GM10266 (cell line): ENCODE measurements around the gene PKNOX1.
"Not testable (repeated sequence)": the region's sequence is repeated elsewhere in the genome, so short reads cannot be mapped to it uniquely, and the experiment has no call there.

Experiments used
- DNase-seq: peaks from one replicate; pipeline ENCODE4 v3.0.0; 2012; ENCODE audit errors: extremely low spot score
- TF ChIP-seq, protein P1 (sequence below): IDR thresholded peaks from 2 replicates; pipeline ENCODE4 v1.5.1; 2012; ENCODE audit warnings: mild to moderate bottlenecking, low read depth; ENCODE audit not compliant: control insufficient read depth, insufficient read depth; ENCODE audit errors: missing control alignments

Gene PKNOX1

DNA sequence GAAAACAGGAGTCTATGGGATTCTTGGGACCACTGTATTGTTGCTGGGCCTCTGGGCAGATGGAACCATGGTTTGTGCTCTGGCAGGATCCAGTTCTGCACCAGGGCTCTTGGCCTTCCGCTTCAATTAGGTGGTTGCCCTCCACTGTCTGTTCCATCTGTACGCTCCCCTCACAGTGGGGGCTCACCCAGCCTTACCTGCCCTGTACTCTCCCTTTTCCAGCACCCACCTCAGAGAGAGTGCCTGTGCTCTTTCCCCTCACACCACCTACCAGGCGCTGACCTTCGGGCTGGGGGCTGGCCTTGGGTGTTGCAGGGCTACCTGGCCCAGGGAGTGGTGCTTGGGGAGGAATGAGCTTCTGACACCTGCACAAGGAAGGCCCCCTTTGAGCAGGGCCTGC is 7.5 kb downstream of the PKNOX1 start:
- TF ChIP-seq, protein P1, sequence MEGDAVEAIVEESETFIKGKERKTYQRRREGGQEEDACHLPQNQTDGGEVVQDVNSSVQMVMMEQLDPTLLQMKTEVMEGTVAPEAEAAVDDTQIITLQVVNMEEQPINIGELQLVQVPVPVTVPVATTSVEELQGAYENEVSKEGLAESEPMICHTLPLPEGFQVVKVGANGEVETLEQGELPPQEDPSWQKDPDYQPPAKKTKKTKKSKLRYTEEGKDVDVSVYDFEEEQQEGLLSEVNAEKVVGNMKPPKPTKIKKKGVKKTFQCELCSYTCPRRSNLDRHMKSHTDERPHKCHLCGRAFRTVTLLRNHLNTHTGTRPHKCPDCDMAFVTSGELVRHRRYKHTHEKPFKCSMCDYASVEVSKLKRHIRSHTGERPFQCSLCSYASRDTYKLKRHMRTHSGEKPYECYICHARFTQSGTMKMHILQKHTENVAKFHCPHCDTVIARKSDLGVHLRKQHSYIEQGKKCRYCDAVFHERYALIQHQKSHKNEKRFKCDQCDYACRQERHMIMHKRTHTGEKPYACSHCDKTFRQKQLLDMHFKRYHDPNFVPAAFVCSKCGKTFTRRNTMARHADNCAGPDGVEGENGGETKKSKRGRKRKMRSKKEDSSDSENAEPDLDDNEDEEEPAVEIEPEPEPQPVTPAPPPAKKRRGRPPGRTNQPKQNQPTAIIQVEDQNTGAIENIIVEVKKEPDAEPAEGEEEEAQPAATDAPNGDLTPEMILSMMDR: no peak
- DNase-seq: no peak

GRCh38 chr21:42983103-42983502 is 8.7 kb downstream of the PKNOX1 start:
- TF ChIP-seq, protein P1: no peak
- DNase-seq: no peak

DNA sequence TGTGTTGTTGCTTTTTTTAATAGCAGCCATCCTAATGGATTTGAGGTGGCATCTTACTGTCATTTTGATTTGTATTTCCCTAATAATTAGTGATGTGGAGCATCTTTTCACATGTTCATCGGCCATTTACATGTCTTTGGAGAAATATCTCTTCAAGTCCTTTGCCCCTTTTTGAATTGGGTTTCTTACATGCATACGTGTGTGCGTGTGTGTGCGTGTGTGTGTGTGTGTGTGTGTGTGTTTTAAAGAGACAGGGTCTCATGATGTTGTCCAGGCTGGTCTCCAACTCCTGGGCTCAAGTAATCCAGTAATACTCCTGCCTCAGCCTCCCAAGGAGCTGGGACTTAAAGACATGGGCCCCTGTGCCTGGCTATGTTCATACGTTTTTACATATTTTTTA is 9.5 kb downstream of the PKNOX1 start:
- TF ChIP-seq, protein P1: no peak
- no peak for DNase-seq

DNA sequence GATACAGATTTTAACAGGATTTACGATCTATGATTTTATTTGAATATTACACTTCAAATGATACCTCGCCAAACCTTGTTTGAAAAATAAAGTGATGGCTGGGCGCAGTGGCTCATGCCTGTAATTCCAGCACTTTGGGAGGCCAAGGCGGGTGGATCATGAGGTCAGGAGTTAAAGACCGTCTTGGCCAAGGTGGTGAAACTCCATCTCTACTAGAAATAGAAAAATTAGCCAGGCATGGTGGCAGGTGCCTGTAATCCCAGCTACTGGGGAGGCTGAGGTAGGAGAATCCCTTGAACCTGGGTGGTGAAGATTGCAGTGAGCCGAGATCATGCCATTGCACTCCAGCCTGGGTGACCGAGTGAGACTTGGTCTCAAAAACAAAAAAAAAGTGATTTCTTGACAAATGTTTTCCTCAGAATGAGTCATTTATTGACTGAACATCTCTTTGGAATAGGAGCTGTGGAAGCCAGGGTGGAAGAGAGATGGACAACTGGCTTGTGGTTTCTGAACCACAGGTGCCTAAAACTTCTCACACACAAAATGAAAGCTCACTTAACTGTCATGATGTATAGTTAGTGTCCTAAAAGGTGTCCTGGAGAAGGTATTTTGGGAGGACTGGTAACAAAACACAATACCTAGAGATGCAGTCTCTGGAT is 11.9 kb downstream of the PKNOX1 start:
- TF ChIP-seq, protein P1: no peak
- DNase-seq: no peak

- DNase-seq: no peak
Observed at GRCh38 chr21:42988236-42988965, 14.0 kb downstream of the PKNOX1 start.

GRCh38 chr21:42989370-42989769 is 15.0 kb downstream of the PKNOX1 start:
- DNase-seq: not testable (repeated sequence)

More at GRCh38 chr21:42988236-42988965, 14.0 kb downstream of the PKNOX1 start:
- TF ChIP-seq, protein P1: no peak

- no peak for DNase-seq
- TF ChIP-seq, protein P1: no peak
Observed at GRCh38 chr21:42989816-42990650, 15.7 kb downstream of the PKNOX1 start.
